Measurements from ENCODE around the gene REG1A.

REG1A gene

DNA sequence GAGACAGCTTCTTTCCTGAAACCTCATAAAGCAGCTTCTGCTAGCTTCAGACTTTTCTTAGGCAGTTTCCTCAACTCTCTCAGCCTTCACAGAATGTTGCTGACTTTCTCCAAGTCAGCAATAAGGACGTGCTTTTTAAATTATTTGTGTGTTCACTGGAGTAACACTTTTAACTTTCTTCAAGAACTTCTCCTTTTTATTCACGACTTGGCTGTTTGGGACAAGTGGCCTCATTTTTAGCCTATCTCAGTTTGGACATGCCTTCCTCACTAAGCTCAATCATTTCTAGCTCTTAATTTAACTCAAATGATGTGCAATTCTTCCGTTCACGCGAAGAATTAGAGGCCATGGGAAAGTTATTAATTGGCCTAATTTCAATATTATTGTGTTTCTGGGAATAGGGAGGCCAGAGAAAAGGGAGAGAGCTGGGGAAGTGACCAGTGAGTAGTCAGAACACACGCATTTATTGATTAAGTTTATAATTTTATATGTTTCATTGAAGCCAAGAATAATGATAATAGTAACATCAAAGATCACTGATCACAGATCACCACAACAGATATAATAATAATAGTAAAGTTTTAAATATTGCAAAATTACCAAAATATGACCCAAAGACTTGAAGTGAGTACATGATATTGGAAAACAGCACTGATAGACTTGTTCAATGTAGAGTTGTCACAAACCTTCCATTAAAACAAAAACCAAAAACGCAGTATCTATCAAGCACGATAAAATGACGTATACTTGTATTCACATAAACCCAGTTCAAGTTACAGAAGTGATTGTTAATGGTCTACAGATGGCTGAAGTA, 4.8 kb downstream of the REG1A start:
- TF ChIP-seq, protein P1, sequence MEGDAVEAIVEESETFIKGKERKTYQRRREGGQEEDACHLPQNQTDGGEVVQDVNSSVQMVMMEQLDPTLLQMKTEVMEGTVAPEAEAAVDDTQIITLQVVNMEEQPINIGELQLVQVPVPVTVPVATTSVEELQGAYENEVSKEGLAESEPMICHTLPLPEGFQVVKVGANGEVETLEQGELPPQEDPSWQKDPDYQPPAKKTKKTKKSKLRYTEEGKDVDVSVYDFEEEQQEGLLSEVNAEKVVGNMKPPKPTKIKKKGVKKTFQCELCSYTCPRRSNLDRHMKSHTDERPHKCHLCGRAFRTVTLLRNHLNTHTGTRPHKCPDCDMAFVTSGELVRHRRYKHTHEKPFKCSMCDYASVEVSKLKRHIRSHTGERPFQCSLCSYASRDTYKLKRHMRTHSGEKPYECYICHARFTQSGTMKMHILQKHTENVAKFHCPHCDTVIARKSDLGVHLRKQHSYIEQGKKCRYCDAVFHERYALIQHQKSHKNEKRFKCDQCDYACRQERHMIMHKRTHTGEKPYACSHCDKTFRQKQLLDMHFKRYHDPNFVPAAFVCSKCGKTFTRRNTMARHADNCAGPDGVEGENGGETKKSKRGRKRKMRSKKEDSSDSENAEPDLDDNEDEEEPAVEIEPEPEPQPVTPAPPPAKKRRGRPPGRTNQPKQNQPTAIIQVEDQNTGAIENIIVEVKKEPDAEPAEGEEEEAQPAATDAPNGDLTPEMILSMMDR (conservative IDR thresholded peaks at IDR 0.05; ENCODE audit: low read depth, low read length), result no peak

DNA sequence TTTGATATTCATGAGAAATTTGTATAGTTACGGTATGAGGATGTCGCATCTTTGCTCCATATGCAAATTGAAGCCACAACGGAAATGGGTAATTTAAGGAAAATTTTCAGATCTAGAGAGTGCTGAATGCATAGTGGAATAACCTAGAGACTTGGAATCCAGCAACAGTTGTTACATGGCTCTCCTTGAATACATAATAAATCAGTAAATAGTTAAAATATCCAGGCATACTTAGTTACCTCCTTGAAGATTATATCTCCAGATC, 5.4 kb downstream of the REG1A start:
- no peak for DNase-seq (ENCODE audit: low read depth)
- TF ChIP-seq, protein P1 (conservative IDR thresholded peaks at IDR 0.05; ENCODE audit: low read depth, low read length), result no peak
- H3K4me3 ChIP-seq (ENCODE audit: low read depth, low read length), result no peak overlapping the region

More for the DNA sequence above, 4.8 kb downstream of the REG1A start:
- no peak for DNase-seq (ENCODE audit: low read depth)
- H3K4me3 ChIP-seq (ENCODE audit: low read depth, low read length), result no peak overlapping the region

DNA sequence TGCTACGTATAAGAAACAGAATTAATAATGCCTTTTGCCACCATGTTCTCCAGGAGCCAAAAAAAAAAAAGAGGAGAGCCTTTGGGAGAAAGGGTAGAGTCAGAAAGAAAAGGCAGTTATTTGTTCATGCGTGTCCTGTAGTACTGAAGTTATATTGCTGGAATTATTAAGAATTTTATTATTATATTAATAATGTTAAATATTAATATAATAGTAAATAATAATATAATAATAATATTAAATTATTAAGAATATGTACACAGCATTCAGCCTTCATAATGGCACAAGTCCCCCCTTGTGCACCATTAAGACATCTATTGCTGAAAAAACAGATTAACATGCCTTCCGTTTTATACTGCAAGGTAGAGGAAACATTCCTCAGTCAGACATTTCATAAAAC, 8.1 kb downstream of the REG1A start:
- TF ChIP-seq, protein P1 (conservative IDR thresholded peaks at IDR 0.05; ENCODE audit: low read depth, low read length), result no peak
- no peak for DNase-seq (ENCODE audit: low read depth)
- H3K4me3 ChIP-seq (ENCODE audit: low read depth, low read length), result no peak overlapping the region

GRCh38 chr2:79129260-79129659, 9.0 kb downstream of the REG1A start:
- TF ChIP-seq, protein P1 (conservative IDR thresholded peaks at IDR 0.05; ENCODE audit: low read depth, low read length), result no peak
- DNase-seq (ENCODE audit: low read depth), result no peak
- no peak overlapping the region for H3K4me3 ChIP-seq (ENCODE audit: low read depth, low read length)

DNA sequence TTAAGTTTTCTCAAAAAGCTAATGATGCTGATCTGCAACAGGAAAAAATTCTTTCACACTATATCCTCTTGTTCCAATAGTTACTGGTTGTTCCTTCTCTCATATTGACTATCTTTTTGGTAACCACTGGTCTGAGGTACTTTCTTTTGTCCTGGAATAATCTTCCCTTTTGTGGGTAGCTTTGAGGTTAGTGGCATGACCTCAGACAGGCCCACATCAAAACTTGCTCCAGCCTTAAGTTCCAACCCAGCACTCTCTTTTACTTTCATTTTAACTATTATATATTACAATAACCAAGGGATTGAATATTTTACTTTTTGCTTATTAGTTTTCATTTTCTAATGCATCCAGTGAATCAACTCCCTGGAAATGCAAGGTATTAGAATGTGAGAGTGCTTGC, 9.5 kb downstream of the REG1A start:
- no peak overlapping the region for H3K4me3 ChIP-seq (ENCODE audit: low read depth, low read length)
- TF ChIP-seq, protein P1 (conservative IDR thresholded peaks at IDR 0.05; ENCODE audit: low read depth, low read length), result no peak
- DNase-seq (ENCODE audit: low read depth), result no peak

- H3K4me3 ChIP-seq (ENCODE audit: low read depth, low read length), result no peak overlapping the region
- no peak for DNase-seq (ENCODE audit: low read depth)
- TF ChIP-seq, protein P1 (conservative IDR thresholded peaks at IDR 0.05; ENCODE audit: low read depth, low read length), result no peak
Measured at GRCh38 chr2:79131687-79132086, 11.4 kb downstream of the REG1A start.

DNA sequence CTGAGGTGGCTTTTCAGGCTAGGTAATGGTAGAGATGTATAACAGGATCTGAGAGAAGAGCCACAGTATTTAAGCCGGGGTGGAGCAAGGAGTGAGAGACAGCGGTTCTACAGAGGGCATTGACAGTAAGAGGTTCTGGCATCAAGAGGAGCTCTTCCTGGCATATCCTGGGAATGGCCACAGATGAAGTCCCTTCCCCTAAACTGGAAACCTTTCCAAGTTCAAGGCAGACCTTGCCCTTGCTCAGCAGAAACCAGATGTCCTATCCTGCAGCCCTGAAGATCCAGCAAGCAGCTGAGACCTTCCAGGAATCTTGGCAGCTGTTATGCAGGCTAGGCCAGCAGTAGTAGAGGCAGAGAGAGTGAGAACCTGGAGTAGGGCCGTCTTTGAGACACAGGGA, 18.1 kb downstream of the REG1A start:
- TF ChIP-seq, protein P1 (conservative IDR thresholded peaks at IDR 0.05; ENCODE audit: low read depth, low read length), result no peak
- H3K4me3 ChIP-seq (ENCODE audit: low read depth, low read length), result no peak overlapping the region
- DNase-seq (ENCODE audit: low read depth), result no peak
